Lower lobe of right lung (tissue), 2 donors: ENCODE measurements around the gene PTS. TPM values are rescaled to one million over a fixed set of nuclear protein-coding genes. Genes with fewer than 3 reads are reported as not detected.
A peak's percentile ranks its signal among the peaks of the same experiment; 100 is the strongest.

Experiments used
- ATAC-seq, 2 donors: fragments of 200-7000 bp; cut with Tn5 transposase; one replicate each; pipeline ENCODE4 v1.9.1; 2020 to 2022; ENCODE audit warnings: mild to moderate bottlenecking in 2 of 2, moderate library complexity in 2 of 2
- DNase-seq: peaks from one replicate; pipeline ENCODE4 v3.0.0-alpha.2; 2020
- H3K27ac ChIP-seq: fragments of 200-600 bp; one replicate; pipeline ENCODE4 v1.8.0; 2022
- H3K27me3 ChIP-seq: fragments of 200-600 bp; one replicate; pipeline ENCODE4 v1.8.0; 2022; ENCODE audit warnings: low read depth
- H3K36me3 ChIP-seq: fragments of 200-600 bp; one replicate; pipeline ENCODE4 v1.8.0; 2022; ENCODE audit warnings: mild to moderate bottlenecking
- H3K4me1 ChIP-seq: fragments of 200-600 bp; one replicate; pipeline ENCODE4 v1.8.0; 2022
- H3K4me3 ChIP-seq: fragments of 200-600 bp; one replicate; pipeline ENCODE4 v1.8.0; 2022; ENCODE audit warnings: mild to moderate bottlenecking
- H3K9me3 ChIP-seq: fragments of 200-600 bp; one replicate; pipeline ENCODE4 v1.8.0; 2022
- CTCF ChIP-seq: fragments of 200-600 bp; IDR thresholded peaks from one replicate; pipeline ENCODE4 v1.8.0; 2022; ENCODE audit warnings: antibody characterized with exemption, mild to moderate bottlenecking
- intact Hi-C: fragments of 100-400 bp; cut with DNase I; formaldehyde crosslinking; loops from one replicate; pipeline ENCODE4 v1.11.0; 2022
- total RNA-seq: library from RNA; stranded (reverse); fragmentation: NEBNext Ultra II Directional; extraction: Animal tissue kit (Norgen Biotek cat#: 25700); gene quantifications from one replicate; pipeline ENCODE4 v1.2.1, GENCODE V29; 2021
- donor health status: DM: no; HTN: yes; CAD: no; lungs with severe emphysema.

The PTS gene
- total RNA-seq, 1 donor from 2014 or later: 22.8 TPM

GRCh38 chr11:112270551-112271180 is 44.4 kb downstream of the PTS start:
- intact Hi-C loops: no loop called here
- no peak for TF ChIP-seq CTCF
- H3K4me3 ChIP-seq: peak overlapping the region; percentile 6

GRCh38 chr11:112271242-112271641 is 45.0 kb downstream of the PTS start:
- Histone ChIP-seq H3K9me3 (no peaks in the 10 kb centered on the region), H3K4me1 (no peaks in the 10 kb centered on the region), H3K4me3 (no peak overlapping the region), H3K27ac (no peak overlapping the region), H3K36me3 (no peaks in the 10 kb centered on the region), H3K27me3 (no peaks in the 10 kb centered on the region)
- ATAC-seq: no peak
- intact Hi-C loops: no loop called here
- DNase-seq: no peak
- no peak for TF ChIP-seq CTCF

More at GRCh38 chr11:112270551-112271180, 44.4 kb downstream of the PTS start:
- Histone ChIP-seq H3K27ac (no peak overlapping the region), H3K27me3 (no peaks in the 10 kb centered on the region), H3K4me1 (no peaks in the 10 kb centered on the region), H3K36me3 (no peaks in the 10 kb centered on the region), H3K9me3 (no peaks in the 10 kb centered on the region)
- ATAC-seq (peak; percentile 32 to 44), DNase-seq (no peak)

- no peak for DNase-seq
- TF ChIP-seq CTCF: no peak
- H3K4me1 ChIP-seq: no peaks in the 10 kb centered on the region
- H3K27me3 ChIP-seq: no peaks in the 10 kb centered on the region
- H3K27ac ChIP-seq: no peak overlapping the region
- no peak for ATAC-seq
- H3K9me3 ChIP-seq: no peaks in the 10 kb centered on the region
- no peaks in the 10 kb centered on the region for H3K36me3 ChIP-seq
- intact Hi-C loops: no loop called here
- no peak overlapping the region for H3K4me3 ChIP-seq
These were observed 46.8 kb downstream of the PTS start for GRCh38 chr11:112273066-112273465.

GRCh38 chr11:112274007-112274783 is 48.0 kb downstream of the PTS start:
- no peak overlapping the region for H3K27ac ChIP-seq
- ATAC-seq (no peak), DNase-seq (no peak)
- H3K9me3 ChIP-seq: no peaks in the 10 kb centered on the region
- no peak for TF ChIP-seq CTCF
- H3K27me3 ChIP-seq: no peaks in the 10 kb centered on the region
- no peaks in the 10 kb centered on the region for H3K36me3 ChIP-seq
- H3K4me3 ChIP-seq: no peak overlapping the region
- H3K4me1 ChIP-seq: no peaks in the 10 kb centered on the region
- intact Hi-C loops: no loop called here

GRCh38 chr11:112277029-112277428 is 50.8 kb downstream of the PTS start:
- Histone ChIP-seq H3K27ac (no peak overlapping the region), H3K27me3 (no peaks in the 10 kb centered on the region), H3K4me1 (peaks cover 7% of the 10 kb centered on the region), H3K36me3 (no peaks in the 10 kb centered on the region), H3K9me3 (no peaks in the 10 kb centered on the region), H3K4me3 (no peak overlapping the region)
- DNase-seq: no peak
- TF ChIP-seq CTCF: no peak
- ATAC-seq: no peak
- intact Hi-C loops: no loop called here
